ENCODE results near the gene QRFPR.

DNA sequence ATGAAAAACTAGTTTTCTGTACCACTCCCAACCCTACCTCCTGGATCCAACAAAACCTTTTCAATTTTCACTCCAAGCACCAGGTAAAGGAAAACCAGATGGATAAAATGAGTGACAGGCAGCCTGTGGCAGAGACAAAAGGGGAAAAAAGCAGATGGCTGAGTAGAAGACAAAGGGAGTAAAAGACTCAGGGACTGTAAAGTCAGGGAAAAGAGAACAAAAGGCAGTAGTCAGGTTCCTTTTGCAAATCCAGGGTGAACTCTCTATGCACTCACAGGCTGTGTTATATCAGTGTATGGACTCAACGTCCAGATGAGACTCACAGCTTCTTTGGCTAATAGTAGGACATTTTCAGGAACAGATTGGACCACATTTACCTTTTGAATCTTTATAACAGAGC is 54.2 kb downstream of the QRFPR start:
- TF ChIP-seq CTCF (IDR thresholded peaks at IDR 0.05) (no peak), POLR2A (IDR thresholded peaks at IDR 0.05) (no peak)

Data from vagina (tissue), 2 donors.